Right kidney (tissue), 9 donors: ENCODE data around the gene FAM161A.
"Not testable (repeated sequence)": the region's sequence is repeated elsewhere in the genome, so short reads cannot be mapped to it uniquely, and the experiment has no call there.

Experiments used
- DNase-seq: peaks from one replicate; pipeline ENCODE4 v3.0.0-alpha.2; 2016
- long read RNA-seq, 8 donors: transcript quantifications; one replicate each; lab custom pipeline, GENCODE V29; 2026

Gene FAM161A, protein sequence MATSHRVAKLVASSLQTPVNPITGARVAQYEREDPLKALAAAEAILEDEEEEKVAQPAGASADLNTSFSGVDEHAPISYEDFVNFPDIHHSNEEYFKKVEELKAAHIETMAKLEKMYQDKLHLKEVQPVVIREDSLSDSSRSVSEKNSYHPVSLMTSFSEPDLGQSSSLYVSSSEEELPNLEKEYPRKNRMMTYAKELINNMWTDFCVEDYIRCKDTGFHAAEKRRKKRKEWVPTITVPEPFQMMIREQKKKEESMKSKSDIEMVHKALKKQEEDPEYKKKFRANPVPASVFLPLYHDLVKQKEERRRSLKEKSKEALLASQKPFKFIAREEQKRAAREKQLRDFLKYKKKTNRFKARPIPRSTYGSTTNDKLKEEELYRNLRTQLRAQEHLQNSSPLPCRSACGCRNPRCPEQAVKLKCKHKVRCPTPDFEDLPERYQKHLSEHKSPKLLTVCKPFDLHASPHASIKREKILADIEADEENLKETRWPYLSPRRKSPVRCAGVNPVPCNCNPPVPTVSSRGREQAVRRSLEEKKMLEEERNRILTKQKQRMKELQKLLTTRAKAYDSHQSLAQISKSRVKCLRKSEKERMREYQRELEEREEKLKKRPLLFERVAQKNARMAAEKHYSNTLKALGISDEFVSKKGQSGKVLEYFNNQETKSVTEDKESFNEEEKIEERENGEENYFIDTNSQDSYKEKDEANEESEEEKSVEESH
- long read RNA-seq, donor 1, partial matches to known transcripts: 0 of 2 reads
- long read RNA-seq, donor 1, other reads (novel, unspliced or antisense): 0 of 2 reads
- long read RNA-seq, donor 2: 0 reads
- long read RNA-seq, donor 3: 0 reads
- long read RNA-seq, donor 4, partial matches to known transcripts: 14 of 14 reads
- long read RNA-seq, donor 4, other reads (novel, unspliced or antisense): 0 of 14 reads
- long read RNA-seq, donor 5, partial matches to known transcripts: 0 of 1 reads
- long read RNA-seq, donor 5, other reads (novel, unspliced or antisense): 0 of 1 reads
- long read RNA-seq, donor 6, partial matches to known transcripts: 0 of 1 reads
- long read RNA-seq, donor 6, other reads (novel, unspliced or antisense): 0 of 1 reads
- long read RNA-seq, donor 7, partial matches to known transcripts: 61 of 62 reads
- long read RNA-seq, donor 7, other reads (novel, unspliced or antisense): 0 of 62 reads
- long read RNA-seq, donor 8, partial matches to known transcripts: 18 of 19 reads
- long read RNA-seq, donor 8, other reads (novel, unspliced or antisense): 0 of 19 reads

DNA sequence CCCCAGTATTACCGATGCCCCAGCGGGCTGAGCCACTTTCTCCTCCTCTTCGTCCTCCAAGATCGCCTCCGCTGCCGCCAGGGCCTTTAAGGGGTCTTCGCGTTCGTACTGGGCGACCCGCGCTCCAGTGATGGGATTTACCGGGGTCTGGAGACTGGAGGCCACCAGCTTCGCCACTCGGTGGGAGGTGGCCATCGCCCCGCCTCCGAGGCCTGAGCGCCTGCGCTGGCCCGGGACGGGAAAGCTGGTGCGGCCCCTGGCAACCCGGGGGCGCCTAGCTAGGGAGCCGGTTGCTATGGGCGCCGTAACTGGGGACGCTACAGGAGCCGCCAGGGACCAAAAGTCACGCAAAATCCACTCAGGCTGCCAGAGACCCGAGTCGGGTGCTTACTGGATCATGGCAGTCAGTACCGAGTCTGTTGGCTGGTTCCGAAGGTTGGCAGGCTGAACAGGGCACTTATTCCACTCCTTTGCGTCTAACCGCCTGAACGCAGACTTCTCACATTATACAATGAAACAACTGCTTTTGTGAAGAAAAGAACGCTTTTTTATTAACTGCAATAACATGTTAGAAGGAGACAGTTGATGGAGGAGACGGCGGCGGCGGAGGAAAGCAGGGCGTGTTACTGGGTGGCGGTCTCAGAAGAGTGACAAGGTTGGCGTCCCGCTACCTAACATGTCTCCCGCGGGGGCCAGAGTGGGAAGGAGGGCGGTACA, at the start of gene FAM161A:
Gene FAM161A, minus strand, starts transcription at position 214 of the 717 bp plus-strand sequence. Its CDS starts 19 bp downstream, at position 195.
- DNase-seq: peak; percentile 96

DNA sequence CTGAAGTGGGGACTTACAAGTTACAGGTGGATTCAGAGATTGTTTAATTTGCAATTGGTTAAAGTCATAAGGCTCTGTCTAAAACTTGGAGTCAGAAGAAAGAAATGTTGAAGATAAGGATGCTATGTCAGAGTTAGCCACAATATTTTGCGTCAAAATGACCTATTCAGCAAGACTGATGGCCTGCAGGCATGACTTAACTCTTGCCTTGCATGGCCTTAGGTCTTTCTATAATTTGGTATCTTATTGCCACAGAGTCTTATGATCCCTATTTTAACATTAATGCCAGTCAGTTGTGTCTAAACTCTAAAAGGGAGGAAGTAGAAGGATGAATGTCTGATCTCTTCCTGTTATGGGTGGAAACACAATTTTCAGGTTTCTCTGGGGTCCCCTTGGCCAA, 46.4 kb upstream of the FAM161A start:
- no peak for DNase-seq

DNA sequence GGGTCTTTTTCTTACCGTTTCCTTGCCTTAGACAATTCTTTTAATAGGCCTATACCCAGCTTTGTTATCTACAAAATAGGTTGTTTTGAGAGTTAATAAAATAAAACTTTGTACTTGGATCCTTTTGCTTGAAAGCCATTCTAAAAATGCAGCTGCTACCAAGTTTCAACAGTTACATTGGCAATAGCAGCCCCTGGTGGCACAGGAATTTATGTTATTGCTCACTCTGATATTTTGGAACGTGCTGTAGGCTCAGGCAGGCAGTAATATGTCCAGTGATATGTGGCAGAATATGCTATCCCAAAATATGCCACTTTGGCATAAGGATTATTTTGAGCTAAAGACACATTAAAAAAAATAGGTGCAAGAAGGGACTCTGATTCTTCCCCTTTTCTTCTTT, 45.0 kb upstream of the FAM161A start:
- no peak for DNase-seq

DNA sequence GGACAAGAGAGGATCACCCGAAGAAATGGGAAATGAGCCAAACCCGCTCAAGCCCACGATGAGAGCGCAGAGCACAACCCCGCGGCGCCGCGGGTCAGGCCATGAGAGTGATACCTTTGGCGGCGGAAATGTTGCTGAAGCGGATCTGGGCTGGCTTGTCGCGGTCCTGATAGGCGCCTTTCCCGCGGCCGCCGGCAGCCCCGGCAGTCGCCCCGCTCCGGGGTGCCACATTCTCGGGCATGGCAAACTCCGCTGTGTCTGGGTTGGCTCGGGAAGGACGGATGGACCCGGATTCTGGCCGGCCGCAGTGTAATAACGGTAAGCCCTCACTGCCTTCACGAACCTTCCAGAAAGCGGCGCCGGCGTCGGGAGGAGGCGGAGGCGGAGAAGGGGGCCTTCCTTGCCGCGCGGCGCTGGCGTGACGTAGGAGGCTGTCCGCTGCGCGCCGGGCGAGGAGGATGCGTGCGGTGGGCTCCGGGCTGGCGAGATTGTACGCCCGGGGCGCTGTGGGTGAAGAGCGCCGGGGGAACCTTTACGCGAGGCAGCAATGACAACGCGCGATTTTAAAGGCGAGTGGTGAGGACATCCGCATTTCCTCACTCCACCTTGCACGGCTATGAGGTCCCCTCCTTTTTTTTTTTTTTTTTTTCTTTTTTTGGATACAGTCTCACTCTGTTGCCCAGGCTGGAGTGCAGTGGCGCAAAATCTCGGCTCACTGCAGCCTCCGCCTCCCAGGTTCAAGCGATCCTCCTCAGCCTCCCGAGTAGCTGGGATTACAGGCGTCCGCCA, 34.6 kb upstream of the FAM161A start, which contains the start of gene CCT4:
Gene CCT4, minus strand, starts transcription at position 390 of the 789 bp plus-strand sequence. Its CDS starts 149 bp downstream, at position 241.
- peak; percentile 100 for DNase-seq

DNA sequence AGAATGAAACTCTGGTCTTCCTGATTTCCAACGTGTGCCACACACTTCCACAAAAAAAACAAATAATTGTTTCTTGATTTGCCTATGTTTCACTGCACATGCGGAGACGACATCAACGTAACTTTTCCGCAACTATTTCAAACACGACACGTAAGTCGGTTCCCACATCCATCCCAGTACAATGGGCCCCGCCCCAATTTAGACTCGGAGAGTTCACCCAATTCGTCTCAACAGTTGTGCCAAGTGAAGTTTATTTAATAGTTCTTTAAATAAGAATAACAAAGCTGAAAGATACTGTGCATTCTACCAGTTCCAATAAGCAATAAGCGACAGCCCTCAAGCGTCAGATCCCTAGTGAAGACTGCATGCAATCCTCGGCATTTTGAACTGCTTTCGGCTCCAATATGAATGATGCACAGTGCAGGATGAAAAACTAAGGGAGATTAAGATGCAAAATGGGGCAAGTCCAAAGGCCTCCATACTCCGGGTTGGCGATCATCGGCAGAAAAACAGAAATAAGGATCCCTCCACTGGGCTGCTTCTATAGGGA, 33.9 kb upstream of the FAM161A start:
- DNase-seq: no peak

DNA sequence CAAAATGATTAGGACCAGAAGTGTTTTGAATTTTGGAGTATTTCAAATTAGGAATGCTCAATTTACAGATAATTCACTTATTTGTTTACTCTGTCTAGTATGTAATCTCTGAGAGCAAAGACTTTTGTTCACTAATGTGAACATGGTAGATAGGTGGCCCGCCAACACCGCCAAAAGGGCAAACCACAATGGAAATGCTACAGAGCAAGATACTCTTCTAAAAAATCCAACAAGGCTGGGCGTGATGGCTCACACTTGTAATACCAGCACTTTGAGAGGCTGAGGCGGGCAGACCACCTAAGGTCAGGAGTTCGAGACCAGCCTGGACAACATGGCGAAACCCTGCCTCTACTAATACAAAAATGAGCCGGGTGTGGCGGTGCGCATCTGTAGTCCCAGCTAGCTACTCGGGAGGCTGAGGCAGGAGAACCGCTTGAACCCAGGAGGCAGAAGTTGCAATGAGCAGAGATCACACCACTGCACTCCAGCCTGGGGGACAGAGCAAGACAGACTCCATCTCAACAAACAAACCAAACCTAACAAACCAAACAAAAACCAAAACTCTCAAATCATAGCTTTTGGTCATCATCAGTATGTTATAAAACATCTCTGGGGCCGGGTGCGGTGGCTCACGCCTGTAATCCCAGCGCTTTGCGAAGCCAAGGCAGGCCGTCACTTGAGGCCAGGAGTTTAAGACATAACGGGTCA, 32.2 kb upstream of the FAM161A start:
- DNase-seq: no peak

DNA sequence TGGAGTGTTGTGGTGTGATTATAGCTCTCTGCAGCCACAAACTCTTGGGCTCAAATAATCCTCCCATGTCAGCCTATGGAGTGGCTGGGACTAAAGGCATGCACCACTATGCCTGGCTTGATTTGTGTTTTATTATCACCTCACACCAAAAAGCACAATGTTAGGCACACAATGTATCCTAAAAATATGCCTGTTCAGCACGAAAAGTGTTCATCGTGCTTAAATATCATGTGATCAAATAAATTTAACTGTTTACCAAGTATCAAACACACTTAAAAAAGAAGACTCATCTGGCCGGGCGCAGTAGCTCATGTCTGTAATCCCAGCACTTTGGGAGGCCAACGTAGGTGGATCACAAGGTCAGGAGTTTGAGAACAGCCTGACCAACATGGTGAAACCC, 29.0 kb upstream of the FAM161A start:
- no peak for DNase-seq

DNA sequence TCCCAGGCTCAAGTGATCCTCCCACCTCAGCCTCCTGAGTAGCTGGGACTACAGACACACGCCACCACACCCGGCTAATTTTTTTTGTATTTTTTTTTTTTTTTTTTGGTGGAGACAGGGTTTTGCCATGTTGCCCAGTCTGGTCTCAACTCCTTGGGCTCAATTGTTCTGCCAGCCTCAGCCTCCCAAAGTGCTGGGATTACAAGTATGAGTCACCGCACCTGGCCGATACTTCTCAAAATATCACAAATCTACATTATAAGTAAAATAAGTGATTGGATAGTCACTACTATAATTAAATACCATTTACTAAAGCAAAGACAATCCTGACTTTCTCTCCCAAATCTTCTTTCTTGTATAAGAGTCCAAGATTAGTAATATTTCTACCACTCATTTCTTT, 25.5 kb upstream of the FAM161A start:
- not testable (repeated sequence) for DNase-seq

DNA sequence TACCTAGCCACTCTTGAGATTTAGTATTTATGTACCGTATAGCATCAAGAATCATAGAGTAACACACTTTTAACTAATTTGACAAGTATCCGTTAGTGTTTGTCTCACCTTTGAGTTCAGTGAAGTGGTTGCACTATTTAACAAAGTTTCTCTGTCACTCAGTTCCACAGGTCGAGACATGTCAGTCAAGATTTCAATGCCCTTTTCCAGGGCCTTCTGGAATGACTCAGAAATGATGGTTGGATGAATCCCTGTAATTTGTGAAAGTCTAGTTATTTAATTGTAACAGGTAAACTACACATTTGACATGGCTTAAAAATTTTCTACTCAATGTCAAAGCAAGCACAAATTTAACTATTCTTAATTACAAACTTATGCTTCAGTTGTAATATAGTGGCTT, 24.9 kb upstream of the FAM161A start:
- DNase-seq: no peak

DNA sequence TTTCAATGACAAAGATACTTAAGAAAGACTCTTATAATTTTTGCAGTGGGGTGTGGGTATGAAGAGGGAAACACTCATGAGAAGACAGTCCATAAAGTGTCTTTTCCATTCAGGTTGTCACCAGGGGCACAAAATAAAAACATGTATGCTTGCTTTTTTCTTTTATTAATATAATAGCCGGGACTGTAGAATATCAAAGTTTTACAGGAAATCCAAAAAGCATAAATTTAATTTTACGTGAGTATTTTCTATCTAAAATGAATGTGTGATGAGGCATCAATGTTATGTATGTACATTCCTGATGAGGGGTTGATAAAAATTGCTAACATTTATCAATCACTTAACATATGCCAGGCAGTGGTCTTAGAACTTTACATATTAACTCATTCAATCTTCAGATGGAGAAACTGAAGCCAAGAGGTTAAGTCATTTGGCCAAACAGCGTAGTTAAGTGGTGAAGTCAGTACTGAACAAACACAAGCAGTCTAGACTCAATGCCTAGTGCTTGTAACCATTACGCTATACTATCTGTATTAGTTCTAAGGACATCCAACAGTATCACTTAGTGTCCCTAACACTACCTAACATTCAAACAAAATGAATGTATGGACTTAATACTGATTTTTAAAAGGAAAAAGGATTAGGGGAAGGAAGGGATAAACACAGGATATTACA, 23.8 kb upstream of the FAM161A start:
- no peak for DNase-seq

DNA sequence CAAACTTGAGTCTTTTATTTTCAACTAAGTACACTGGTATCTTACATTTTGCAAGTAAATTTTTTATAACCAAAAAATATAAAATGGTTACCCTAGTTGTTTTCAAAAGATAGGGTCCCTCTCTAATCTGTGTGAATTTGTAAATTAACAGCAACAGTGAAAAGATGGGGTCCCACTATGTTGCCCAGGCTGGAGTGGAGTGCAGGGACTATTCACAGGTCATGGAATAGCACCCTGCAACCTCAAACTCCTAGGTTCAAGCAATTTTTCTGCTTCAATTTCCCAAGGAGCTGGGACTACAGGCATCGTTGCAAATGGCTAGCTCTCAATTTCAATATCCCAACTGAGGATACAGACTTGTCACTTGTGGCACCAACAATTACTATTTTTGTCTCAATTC, 22.5 kb upstream of the FAM161A start:
- no peak for DNase-seq

DNA sequence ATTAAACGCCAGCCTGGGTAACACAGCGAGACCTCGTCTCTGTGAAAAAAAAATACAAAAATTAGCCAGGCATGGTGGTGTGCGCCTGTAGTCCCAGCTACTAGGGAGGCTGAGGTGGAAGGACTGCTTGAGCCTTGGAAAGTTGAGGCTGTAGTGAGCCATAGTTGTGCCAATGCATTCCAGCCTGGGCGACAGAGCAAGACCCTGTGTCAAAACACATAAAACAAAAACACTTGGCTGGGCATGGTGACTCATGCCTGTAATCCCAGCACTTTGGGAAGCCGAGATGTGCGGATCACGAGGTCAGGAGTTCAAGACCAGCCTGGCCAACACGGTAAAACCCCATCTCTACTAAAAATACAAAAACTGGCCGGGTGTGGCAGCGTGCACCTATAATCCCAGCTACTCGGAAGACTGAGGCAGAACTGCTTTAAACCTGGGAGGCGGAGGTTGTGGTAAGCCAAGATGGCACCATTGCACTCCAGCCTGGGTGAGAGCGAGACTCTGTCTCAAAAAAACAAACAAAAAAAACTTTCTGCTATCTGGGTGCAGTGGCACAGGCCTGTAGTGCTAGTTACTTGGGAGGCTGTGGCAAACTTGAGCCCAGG, 12.7 kb upstream of the FAM161A start:
- not testable (repeated sequence) for DNase-seq

DNA sequence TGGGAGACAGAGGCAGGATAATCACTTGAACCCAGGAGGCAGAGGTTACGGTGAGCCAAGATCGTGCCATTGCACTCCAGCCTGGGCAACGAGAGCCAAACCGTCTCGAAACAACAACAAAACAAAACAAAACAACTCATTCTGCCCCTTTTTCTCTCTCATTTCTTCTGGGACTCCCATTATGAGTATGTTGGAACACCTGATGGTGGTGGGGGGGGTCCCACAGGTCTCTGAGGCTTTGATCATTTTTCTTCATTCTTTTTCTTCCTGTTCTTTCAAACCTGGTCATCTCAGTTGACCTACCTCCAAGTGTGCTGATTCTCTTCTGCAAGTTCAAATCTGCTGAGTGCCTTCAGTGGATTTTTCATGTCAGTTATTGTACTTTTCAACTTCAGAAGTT, 8.2 kb upstream of the FAM161A start:
- DNase-seq: no peak

DNA sequence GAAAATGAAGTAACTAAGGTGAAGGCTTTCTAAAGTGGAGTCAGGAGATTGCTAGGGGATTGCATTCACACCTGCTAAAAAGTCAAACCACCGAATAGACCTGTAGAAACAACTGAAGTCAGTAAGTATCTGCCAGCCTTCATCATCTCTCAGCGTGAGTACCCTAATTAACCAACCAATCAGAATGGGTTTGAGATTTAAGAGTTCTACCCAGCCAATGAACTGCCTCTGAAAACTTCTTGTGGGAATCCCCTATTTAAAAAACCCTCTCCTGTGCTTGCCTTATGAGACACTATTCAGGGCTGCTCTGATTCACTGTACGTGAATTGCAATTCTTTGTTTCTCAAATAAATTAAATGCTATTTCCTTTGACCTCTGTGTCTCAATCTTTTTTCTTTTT, 3.4 kb upstream of the FAM161A start:
- no peak for DNase-seq

DNA sequence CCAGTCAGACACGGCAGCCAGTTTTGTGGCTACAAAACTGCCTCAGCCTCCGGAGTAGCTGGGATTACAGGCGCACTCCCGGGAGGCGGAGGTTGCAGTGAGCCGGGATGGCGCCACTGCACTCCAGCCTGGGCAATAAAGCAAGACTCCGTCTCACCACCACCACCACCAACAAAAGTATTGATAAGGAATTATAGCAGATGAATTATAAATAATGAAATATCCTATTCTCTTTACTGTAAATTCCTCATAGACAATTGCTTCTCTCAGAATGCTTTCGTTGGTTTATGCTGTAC, 1.4 kb upstream of the FAM161A start:
- no peak for DNase-seq

DNA sequence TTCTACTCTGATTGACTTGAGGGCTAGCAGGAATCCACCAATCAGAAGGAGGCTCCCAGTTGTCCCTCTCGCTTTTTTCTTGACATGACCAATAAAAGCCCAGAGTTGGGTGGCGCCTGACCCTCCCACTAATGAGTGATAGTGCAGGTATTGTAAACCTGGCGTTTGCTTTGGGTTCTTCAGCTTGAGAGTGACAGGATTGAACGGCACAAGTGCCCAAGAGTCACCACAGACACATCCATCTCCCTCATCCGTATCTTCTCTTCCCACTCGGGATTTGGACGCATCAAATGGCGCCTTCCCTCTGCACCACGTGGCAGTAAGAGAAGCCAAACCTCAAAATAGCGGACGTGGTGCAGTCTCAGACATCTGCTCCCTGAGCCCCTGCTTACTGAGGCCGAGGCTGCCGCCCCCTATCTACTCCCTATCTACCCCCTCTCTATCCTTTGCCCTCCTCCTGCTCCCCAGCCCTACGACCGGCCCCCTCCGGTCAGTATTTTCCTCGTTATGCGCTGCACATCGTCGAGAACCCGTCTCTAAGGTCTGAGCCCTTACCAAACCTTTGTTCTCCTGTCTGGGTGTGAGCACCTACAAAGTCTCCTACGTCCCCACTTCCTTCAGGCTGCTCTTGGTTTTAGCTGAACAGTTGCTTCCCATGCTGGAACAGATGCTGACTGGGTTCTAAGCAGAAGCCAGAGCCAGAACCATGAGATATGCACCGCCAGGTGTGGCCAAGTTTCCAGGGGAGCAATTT, 881 bp upstream of the FAM161A start:
- peak; percentile 92 for DNase-seq

DNA sequence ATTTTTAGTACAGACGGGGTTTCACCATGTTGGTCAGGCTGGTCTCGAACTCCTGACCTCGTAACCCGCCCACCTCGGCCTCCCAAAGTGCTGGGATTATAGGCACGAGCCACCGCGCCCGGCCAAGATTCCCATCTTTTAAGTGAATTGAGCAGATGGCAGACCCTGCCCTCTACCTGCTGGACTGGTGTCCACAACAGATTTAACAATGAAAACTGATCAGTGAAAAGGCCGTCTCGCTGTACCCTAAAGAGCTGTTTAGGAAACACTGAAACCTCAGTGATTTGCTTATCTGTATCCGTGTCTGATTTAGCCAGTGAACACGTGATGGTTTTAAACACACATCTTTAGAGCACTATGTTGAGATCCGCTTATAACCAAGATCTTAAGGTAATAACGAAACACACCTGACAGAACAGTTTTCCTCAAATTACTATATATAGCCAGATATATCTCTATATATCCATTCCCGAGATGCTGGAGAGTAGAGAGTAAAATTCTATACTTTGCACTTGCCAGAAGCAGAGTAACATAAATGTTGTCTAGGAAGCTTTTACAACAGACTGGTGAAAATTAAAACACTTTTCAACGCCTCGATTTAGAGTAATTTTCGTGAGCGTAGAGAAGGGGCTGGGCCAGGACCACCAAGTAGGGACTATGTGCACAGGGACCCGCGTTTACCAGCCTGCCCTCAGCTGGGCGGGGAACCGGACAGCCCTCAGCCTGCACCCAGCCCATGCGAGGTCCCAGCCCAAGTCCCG, 594 bp downstream of the FAM161A start:
- DNase-seq: no peak

DNA sequence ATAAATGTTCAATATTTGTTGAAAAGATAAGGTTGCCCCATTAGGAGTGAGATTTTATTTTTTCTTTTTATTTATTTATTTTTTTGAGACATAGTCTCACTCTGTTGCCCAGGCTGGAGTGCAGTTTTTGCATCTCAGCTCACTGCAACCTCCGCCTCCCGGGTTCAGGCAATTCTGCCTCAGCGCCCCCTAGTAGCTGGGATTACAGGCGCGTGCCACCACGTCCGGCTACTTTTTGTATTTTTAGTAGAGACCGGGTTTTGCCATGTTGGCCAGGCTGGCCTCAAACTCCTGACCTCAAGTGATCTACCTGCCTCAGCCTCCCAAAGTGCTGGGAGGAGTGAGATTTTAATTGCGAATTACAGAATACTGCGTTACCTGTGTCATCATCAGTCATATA, 2.6 kb downstream of the FAM161A start:
- not testable (repeated sequence) for DNase-seq
